HepG2 (cell line): ENCODE data around the gene CTTNBP2NL. TPM values are rescaled to one million over a fixed set of nuclear protein-coding genes. Genes with fewer than 3 reads are reported as not detected.

ENCODE experiments used
- ATAC-seq: fragments of 200-7000 bp; cut with Tn5 transposase; 3 replicates; pipeline ENCODE4 v1.9.1; 2020; ENCODE audit warnings: mild to moderate bottlenecking, moderate library complexity
- BruUV-seq: library from RNA; stranded (reverse); fragments of 400-500 nt; replicated peaks from 2 replicates; lab custom pipeline; 2021; lab: Mats Ljungman, UMichigan
- CTCF ChIA-PET: fragments of 300-600 bp; formaldehyde crosslinking; extraction: SDS; loops from one replicate; lab custom pipeline; 2021; ENCODE audit warnings: low total read pairs, inconsistent platforms, low intra/inter-chr PET ratio; lab: Yijun Ruan, JAX
- POLR2A ChIA-PET: fragments of 350-600 bp; sonication (Branson Sonifier 250); formaldehyde crosslinking; loops from one replicate; lab custom pipeline; 2020; ENCODE audit warnings: antibody characterized with exemption, inconsistent platforms; lab: Yijun Ruan, JAX
- DNase-seq: peaks from one replicate; pipeline ENCODE4 v3.0.0-alpha.2; 2015; ENCODE audit warnings: low spot score
- FAIRE-seq: peaks from 3 replicates; lab custom pipeline; 2011; peaks lifted over from hg19 to GRCh38; lab: Jason Lieb, UNC
- H2AFZ ChIP-seq: one replicate; pipeline ENCODE4 v1.6.1; 2011; ENCODE audit warnings: low read length, inconsistent platforms
- H3K27ac ChIP-seq: fragments of 300-600 bp; 3 replicates; pipeline ENCODE4 v1.8.0; 2011; ENCODE audit warnings: mixed run types, mild to moderate bottlenecking, mixed read lengths, low read length, inconsistent platforms; ENCODE audit not compliant: insufficient read depth; ENCODE audit errors: extremely low read length
- H3K27me3 ChIP-seq, 2 experiments: fragments of 200-600 bp in 1 of 2; 2 replicates in 1 of 2; 3 replicates in 1 of 2; pipeline versions ENCODE4 v1.6.0 to v1.8.0; 2011; ENCODE audit warnings: low read length in 2 of 2, mild to moderate bottlenecking in 2 of 2, moderate library complexity in 2 of 2, inconsistent platforms in 1 of 2; ENCODE audit not compliant: insufficient read depth in 2 of 2, control insufficient read depth in 1 of 2
- H3K36me3 ChIP-seq, 2 experiments: fragments of 200-600 bp in 1 of 2; replicated peaks in 1 of 2; 2 replicates in 1 of 2; 3 replicates in 1 of 2; pipeline versions ENCODE4 v1.5.1 to v1.8.0; 2011; ENCODE audit warnings: low read length in 2 of 2, inconsistent platforms in 1 of 2; ENCODE audit not compliant: insufficient read depth in 2 of 2, control insufficient read depth in 1 of 2
- H3K4me1 ChIP-seq: 2 replicates; pipeline ENCODE4 v1.5.1; 2012; ENCODE audit warnings: low read length, inconsistent platforms; ENCODE audit not compliant: insufficient read depth
- H3K4me2 ChIP-seq: 2 replicates; pipeline ENCODE4 v1.6.0; 2011; ENCODE audit warnings: low read depth, low read length, inconsistent platforms
- H3K4me3 ChIP-seq, 3 experiments: fragments of 200-600 bp in 1 of 3; sonication (generic), shearing (Covaris generic) in 1 of 3; replicated peaks in 1 of 3; 2 replicates each; pipeline ENCODE4 v1.5.1; 2011 to 2016; ENCODE audit warnings: low read length in 3 of 3, inconsistent platforms in 2 of 3, low read depth in 2 of 3, mild to moderate bottlenecking in 2 of 3, control low read depth in 1 of 3, mixed read lengths in 1 of 3; ENCODE audit not compliant: insufficient read depth in 1 of 3
- H3K79me2 ChIP-seq: one replicate; pipeline ENCODE4 v1.6.1; 2011; ENCODE audit warnings: low read length, inconsistent platforms; ENCODE audit not compliant: insufficient read depth
- H3K9ac ChIP-seq: 2 replicates; pipeline ENCODE4 v1.6.0; 2011; ENCODE audit warnings: mild to moderate bottlenecking, low read depth, low read length, inconsistent platforms; ENCODE audit not compliant: insufficient read depth
- H3K9me3 ChIP-seq: 2 replicates; pipeline ENCODE4 v1.5.1; 2012; ENCODE audit warnings: mild to moderate bottlenecking, low read length
- H4K20me1 ChIP-seq: 2 replicates; pipeline ENCODE4 v1.6.0; 2011; ENCODE audit warnings: inconsistent platforms, mild to moderate bottlenecking, low read length, moderate library complexity; ENCODE audit not compliant: insufficient read depth
- HNRNPH1 ChIP-seq: fragments of 200-400 bp; formaldehyde crosslinking; optimal IDR thresholded peaks from 2 replicates; pipeline ENCODE3; 2017; ENCODE audit warnings: mild to moderate bottlenecking, low read depth, low read length
- HNRNPLL ChIP-seq: fragments of 200-400 bp; formaldehyde crosslinking; IDR thresholded peaks from 2 replicates; pipeline ENCODE4 v1.6.1; 2017; ENCODE audit warnings: mild to moderate bottlenecking, low read depth, low read length; ENCODE audit not compliant: poor library complexity, severe bottlenecking
- PAWR ChIP-seq: sonication (generic); formaldehyde crosslinking; IDR thresholded peaks from 2 replicates; pipeline ENCODE4 v1.4.0; 2020; ENCODE audit warnings: missing genetic modification reagents, mild to moderate bottlenecking, borderline replicate concordance
- RNF219 ChIP-seq: sonication (generic); formaldehyde crosslinking; IDR thresholded peaks from 2 replicates; pipeline ENCODE4 v1.5.0; 2020; ENCODE audit warnings: mild to moderate bottlenecking, missing genetic modification reagents
- THAP9 ChIP-seq: sonication (generic); formaldehyde crosslinking; IDR thresholded peaks from 2 replicates; pipeline ENCODE4; 2020; ENCODE audit warnings: missing genetic modification reagents, mild to moderate bottlenecking, borderline replicate concordance
- TRAFD1 ChIP-seq: sonication (generic); formaldehyde crosslinking; IDR thresholded peaks from 2 replicates; pipeline ENCODE4 v1.5.1; 2020; ENCODE audit warnings: missing genetic modification reagents, mild to moderate bottlenecking, borderline replicate concordance
- YY1 ChIP-seq: IDR thresholded peaks from 2 replicates; pipeline ENCODE4 v1.6.1; 2011; ENCODE audit warnings: low read length, low read depth, moderate library complexity, mild to moderate bottlenecking; ENCODE audit not compliant: insufficient read depth, insufficient replicate concordance
- ZNF687 ChIP-seq: sonication (generic); formaldehyde crosslinking; IDR thresholded peaks from 2 replicates; pipeline ENCODE4 v1.5.1; 2020; ENCODE audit warnings: mild to moderate bottlenecking, missing genetic modification reagents, moderate library complexity
- ZNF724P ChIP-seq: sonication (generic); formaldehyde crosslinking; IDR thresholded peaks from 2 replicates; pipeline ENCODE4 v1.8.0; 2022; ENCODE audit warnings: missing genetic modification reagents, borderline replicate concordance
- WGBS: methylation state at CpG from one replicate; pipeline ENCODE4 v1.1.6; 2017; ENCODE audit warnings: low lambda C conversion rate; 5-methylcytosine and 5-hydroxymethylcytosine counted together
- in situ Hi-C: cut with HindIII; loops from 2 replicates; pipeline ENCODE4 v1.10.0; 2017; ENCODE audit warnings: low pct_unique_long_range_greater_than_20kb; ENCODE audit not compliant: extremely low pct_ligation_motif_present
- intact Hi-C: fragments of 100-400 bp; cut with micrococcal nuclease; formaldehyde crosslinking; loops from one replicate; pipeline ENCODE4 v1.10.0; 2022; ENCODE audit not compliant: unreplicated experiment
- polyA plus RNA-seq, 8 experiments: library from polyadenylated mRNA; depleted of rRNA in 3 of 8; stranded (reverse) in 7 of 8; unstranded in 1 of 8; fragments of >200 nt; fragmentation: Illumina TruSeq in 4 of 8; extraction: Trizol in 4 of 8; gene quantifications; 2 replicates each; pipeline versions ENCODE4 v1.2.1 to v1.2.3, GENCODE V29; 2011 to 2016; ENCODE audit warnings: low read depth in 4 of 8, missing spikeins in 1 of 8, mixed read lengths in 1 of 8; ENCODE audit not compliant: insufficient read depth in 1 of 8
- total RNA-seq, 5 experiments: library from RNA; depleted of rRNA; stranded (reverse); fragments of >200 nt; fragmentation: Illumina TruSeq; extraction: Trizol; gene quantifications; 2 replicates each; pipeline ENCODE4 v1.2.3, GENCODE V29; 2016; ENCODE audit warnings: low read depth in 1 of 5

CTTNBP2NL gene
- total and polyA plus RNA-seq, 2 of the 13 experiments (the other 11 are each of a cell fraction or from before 2014, with no cell fraction given) = 2.1 to 4.1 TPM

GRCh38 chr1:112373806-112374205, 22.2 kb upstream of the CTTNBP2NL start:
- Histone ChIP-seq H3K27ac (no peak overlapping the region), H3K4me2 (no peak overlapping the region), H3K9me3 (no peaks in the 10 kb centered on the region), H3K36me3 (no peaks in the 10 kb centered on the region), H2AFZ (no peak overlapping the region), H3K4me3 (no peak overlapping the region), H3K79me2 (no peaks in the 10 kb centered on the region), H3K27me3 (peaks cover 0 to 9% of the 10 kb centered on the region in 2 experiments; a peak in 2 of 5 replicates), H3K9ac (no peak overlapping the region), H3K4me1 (no peaks in the 10 kb centered on the region), H4K20me1 (no peaks in the 10 kb centered on the region)
- BruUV-seq = no TSS peak
- ATAC-seq (no peak), FAIRE-seq (no peak), DNase-seq (no peak)
- in situ Hi-C loops (no loop called here), intact Hi-C loops (no loop called here)
- CTCF ChIA-PET = no interaction called here
- 0% methylated on average over 1 of the region's 1 CpG for WGBS
- POLR2A ChIA-PET = no interaction called here
- TF ChIP-seq ZNF687 (CRISPR knock-in tag) (no peak), HNRNPLL (no peak), PAWR (CRISPR knock-in tag) (no peak), TRAFD1 (no peak), RNF219 (CRISPR knock-in tag) (no peak), YY1 (no peak), HNRNPH1 (no peak), ZNF724P (CRISPR knock-in tag) (no peak), THAP9 (CRISPR knock-in tag) (no peak)
